ENCODE data around the gene TBL1Y.

DNA sequence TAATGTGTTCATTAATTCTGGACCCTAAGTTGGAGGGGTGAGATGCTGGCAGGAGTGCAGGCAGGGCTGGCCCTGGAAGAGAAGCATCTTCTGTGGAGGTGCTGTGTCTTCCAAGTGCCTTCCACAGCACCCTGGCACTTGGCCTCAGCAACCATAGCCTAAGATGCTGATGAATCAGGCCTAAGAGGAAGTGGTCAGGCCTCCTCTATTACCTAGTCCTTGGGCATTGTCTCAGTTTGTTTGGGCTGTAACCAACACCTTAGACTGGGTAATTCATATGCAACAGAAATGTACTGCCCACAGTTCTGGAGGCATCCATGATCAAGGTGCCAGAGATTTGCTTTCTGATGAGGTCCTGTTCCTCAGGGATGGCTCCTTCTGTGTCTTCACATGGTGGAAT is 128.5 kb downstream of the TBL1Y start:
- TF ChIP-seq, protein P1, sequence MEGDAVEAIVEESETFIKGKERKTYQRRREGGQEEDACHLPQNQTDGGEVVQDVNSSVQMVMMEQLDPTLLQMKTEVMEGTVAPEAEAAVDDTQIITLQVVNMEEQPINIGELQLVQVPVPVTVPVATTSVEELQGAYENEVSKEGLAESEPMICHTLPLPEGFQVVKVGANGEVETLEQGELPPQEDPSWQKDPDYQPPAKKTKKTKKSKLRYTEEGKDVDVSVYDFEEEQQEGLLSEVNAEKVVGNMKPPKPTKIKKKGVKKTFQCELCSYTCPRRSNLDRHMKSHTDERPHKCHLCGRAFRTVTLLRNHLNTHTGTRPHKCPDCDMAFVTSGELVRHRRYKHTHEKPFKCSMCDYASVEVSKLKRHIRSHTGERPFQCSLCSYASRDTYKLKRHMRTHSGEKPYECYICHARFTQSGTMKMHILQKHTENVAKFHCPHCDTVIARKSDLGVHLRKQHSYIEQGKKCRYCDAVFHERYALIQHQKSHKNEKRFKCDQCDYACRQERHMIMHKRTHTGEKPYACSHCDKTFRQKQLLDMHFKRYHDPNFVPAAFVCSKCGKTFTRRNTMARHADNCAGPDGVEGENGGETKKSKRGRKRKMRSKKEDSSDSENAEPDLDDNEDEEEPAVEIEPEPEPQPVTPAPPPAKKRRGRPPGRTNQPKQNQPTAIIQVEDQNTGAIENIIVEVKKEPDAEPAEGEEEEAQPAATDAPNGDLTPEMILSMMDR (IDR thresholded peaks at IDR 0.05 in 8 of 11, conservative IDR thresholded peaks at IDR 0.05 in 3 of 11): no peak
- no peak for TF ChIP-seq POLR2A (IDR thresholded peaks at IDR 0.05)
- TF ChIP-seq POLR2AphosphoS5 (IDR thresholded peaks at IDR 0.05): no peak
